ENCODE results near the gene TMEM176B.

TMEM176B gene

DNA sequence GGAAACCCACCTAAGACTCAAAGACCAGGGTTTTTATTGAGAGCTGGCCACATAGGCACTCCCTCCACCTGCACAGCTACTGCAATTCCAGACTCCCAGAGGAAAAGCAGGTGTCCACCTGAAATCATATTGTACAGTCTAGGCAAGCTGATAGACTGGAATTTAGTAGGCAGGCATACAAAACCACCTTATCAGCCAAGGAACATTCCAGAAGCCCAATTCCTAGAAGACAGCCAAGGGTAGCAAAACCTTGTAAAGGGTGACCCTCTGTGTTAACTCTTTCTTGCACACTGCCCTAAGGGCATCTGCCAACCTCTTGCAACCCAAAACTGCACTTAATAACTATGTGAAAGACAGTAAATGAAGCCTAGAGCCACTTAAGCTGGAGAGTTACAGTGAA lies 5.7 kb upstream of the TMEM176B start:
- H3K4me3 ChIP-seq (ENCODE audit: low read length), result no peak overlapping the region
- no peaks in the 10 kb centered on the region for H3K79me2 ChIP-seq (ENCODE audit: low read length)
- no peaks in the 10 kb centered on the region for H3K27me3 ChIP-seq (ENCODE audit: low read depth, low read length)
- no peak overlapping the region for H3K27ac ChIP-seq (ENCODE audit: low read length)
- H3K9me3 ChIP-seq (ENCODE audit: insufficient read depth, low read length), result peaks cover 8% of the 10 kb centered on the region; the same call in 1 of the 2 replicates
- no peak overlapping the region for H2AFZ ChIP-seq (ENCODE audit: low read depth, low read length)
- H3K9ac ChIP-seq (ENCODE audit: low read length), result no peak overlapping the region
- no peaks in the 10 kb centered on the region for H3K4me1 ChIP-seq (ENCODE audit: low read length)
- TF ChIP-seq, protein P1, sequence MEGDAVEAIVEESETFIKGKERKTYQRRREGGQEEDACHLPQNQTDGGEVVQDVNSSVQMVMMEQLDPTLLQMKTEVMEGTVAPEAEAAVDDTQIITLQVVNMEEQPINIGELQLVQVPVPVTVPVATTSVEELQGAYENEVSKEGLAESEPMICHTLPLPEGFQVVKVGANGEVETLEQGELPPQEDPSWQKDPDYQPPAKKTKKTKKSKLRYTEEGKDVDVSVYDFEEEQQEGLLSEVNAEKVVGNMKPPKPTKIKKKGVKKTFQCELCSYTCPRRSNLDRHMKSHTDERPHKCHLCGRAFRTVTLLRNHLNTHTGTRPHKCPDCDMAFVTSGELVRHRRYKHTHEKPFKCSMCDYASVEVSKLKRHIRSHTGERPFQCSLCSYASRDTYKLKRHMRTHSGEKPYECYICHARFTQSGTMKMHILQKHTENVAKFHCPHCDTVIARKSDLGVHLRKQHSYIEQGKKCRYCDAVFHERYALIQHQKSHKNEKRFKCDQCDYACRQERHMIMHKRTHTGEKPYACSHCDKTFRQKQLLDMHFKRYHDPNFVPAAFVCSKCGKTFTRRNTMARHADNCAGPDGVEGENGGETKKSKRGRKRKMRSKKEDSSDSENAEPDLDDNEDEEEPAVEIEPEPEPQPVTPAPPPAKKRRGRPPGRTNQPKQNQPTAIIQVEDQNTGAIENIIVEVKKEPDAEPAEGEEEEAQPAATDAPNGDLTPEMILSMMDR (IDR thresholded peaks at IDR 0.05; ENCODE audit: low read depth, low read length), result no peak
- no peak for TF ChIP-seq EZH2phosphoT487 (IDR thresholded peaks at IDR 0.05; ENCODE audit: low read depth)
- H4K20me1 ChIP-seq (ENCODE audit: insufficient read depth, low read length), result no peaks in the 10 kb centered on the region
- H3K4me2 ChIP-seq (ENCODE audit: low read length), result no peak overlapping the region
- no peaks in the 10 kb centered on the region for H3K36me3 ChIP-seq (replicated peaks; ENCODE audit: low read depth, low read length)

DNA sequence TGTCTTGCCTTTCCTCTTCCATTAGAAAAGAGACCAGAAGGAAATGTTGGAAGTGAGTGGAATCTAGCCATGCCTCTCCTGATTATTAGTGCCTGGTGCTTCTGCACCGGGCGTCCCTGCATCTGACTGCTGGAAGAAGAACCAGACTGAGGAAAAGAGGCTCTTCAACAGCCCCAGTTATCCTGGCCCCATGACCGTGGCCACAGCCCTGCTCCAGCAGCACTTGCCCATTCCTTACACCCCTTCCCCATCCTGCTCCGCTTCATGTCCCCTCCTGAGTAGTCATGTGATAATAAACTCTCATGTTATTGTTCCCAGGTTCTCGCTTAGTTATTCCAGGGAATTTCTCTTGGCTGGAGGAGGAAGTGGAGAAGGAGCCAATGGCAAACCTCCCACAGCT lies 4.6 kb upstream of the TMEM176B start:
- peaks cover 8% of the 10 kb centered on the region; the same call in 1 of the 2 replicates for H3K9me3 ChIP-seq (ENCODE audit: insufficient read depth, low read length)
- H3K36me3 ChIP-seq (replicated peaks; ENCODE audit: low read depth, low read length), result no peaks in the 10 kb centered on the region
- H2AFZ ChIP-seq (ENCODE audit: low read depth, low read length), result no peak overlapping the region
- H3K9ac ChIP-seq (ENCODE audit: low read length), result no peak overlapping the region
- no peaks in the 10 kb centered on the region for H3K79me2 ChIP-seq (ENCODE audit: low read length)
- H3K4me1 ChIP-seq (ENCODE audit: low read length), result no peaks in the 10 kb centered on the region
- TF ChIP-seq EZH2phosphoT487 (IDR thresholded peaks at IDR 0.05; ENCODE audit: low read depth), result no peak
- TF ChIP-seq, protein P1 (IDR thresholded peaks at IDR 0.05; ENCODE audit: low read depth, low read length), result no peak
- H3K27ac ChIP-seq (ENCODE audit: low read length), result no peak overlapping the region
- H4K20me1 ChIP-seq (ENCODE audit: insufficient read depth, low read length), result no peaks in the 10 kb centered on the region
- no peak overlapping the region for H3K4me3 ChIP-seq (ENCODE audit: low read length)
- H3K27me3 ChIP-seq (ENCODE audit: low read depth, low read length), result no peaks in the 10 kb centered on the region
- no peak overlapping the region for H3K4me2 ChIP-seq (ENCODE audit: low read length)

- no peaks in the 10 kb centered on the region for H4K20me1 ChIP-seq (ENCODE audit: insufficient read depth, low read length)
- no peak overlapping the region for H3K4me2 ChIP-seq (ENCODE audit: low read length)
- H3K4me1 ChIP-seq (ENCODE audit: low read length), result no peaks in the 10 kb centered on the region
- no peaks in the 10 kb centered on the region for H3K79me2 ChIP-seq (ENCODE audit: low read length)
- H3K27me3 ChIP-seq (ENCODE audit: low read depth, low read length), result no peaks in the 10 kb centered on the region
- H3K4me3 ChIP-seq (ENCODE audit: low read length), result no peak overlapping the region
- peak overlapping the region; percentile 51; the same call in 1 of the 2 replicates for H2AFZ ChIP-seq (ENCODE audit: low read depth, low read length)
- H3K9me3 ChIP-seq (ENCODE audit: insufficient read depth, low read length), result peaks cover 8% of the 10 kb centered on the region; the same call in 1 of the 2 replicates
- H3K36me3 ChIP-seq (replicated peaks; ENCODE audit: low read depth, low read length), result no peaks in the 10 kb centered on the region
- no peak for TF ChIP-seq EZH2phosphoT487 (IDR thresholded peaks at IDR 0.05; ENCODE audit: low read depth)
- TF ChIP-seq, protein P1 (IDR thresholded peaks at IDR 0.05; ENCODE audit: low read depth, low read length), result no peak
- H3K9ac ChIP-seq (ENCODE audit: low read length), result no peak overlapping the region
- no peak overlapping the region for H3K27ac ChIP-seq (ENCODE audit: low read length)
Observed at GRCh38 chr7:150803161-150803860, 3.1 kb upstream of the TMEM176B start.

DNA sequence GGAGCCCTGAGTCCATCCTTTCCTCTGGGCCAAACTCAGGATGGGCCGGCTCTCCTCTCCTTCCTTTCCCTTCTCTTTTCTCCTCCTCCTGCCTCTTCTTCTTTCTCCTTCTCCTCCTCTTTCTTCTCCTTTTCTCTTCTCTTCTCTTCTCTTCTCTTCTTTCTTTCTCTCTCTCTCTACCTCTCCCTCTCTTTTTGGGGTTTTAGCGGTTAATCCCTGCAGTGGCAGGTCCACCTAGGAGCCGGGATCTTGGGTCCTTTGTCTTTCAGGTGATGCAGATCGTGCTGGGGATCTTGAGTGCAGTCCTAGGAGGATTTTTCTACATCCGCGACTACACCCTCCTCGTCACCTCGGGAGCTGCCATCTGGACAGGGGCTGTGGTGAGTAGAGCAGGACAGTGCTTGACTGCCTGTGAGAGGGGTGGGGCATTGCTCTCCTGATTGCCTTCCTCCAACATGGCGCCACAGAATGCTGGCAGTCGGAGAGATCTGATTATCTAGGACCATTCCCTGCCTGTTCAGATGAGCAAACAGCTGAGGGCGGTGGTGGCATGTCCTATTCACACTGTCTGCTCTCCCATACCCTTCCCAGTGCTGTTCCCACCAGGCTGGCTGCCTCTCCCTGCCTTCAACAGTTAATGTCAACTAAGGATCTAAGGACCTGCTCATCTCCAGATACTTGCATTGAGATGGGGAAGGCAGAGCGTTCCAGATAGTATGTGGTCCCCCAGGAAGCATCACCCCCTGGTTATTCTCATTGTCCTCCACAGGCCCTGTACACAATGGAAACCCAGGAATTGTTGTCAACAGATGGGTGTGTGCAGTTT lies 2.0 kb upstream of the TMEM176B start:
- TF ChIP-seq EZH2phosphoT487 (IDR thresholded peaks at IDR 0.05; ENCODE audit: low read depth), result no peak
- TF ChIP-seq, protein P1 (IDR thresholded peaks at IDR 0.05; ENCODE audit: low read depth, low read length), result no peak
- H3K4me3 ChIP-seq (ENCODE audit: low read length), result no peak overlapping the region

More for the DNA sequence above, 2.0 kb upstream of the TMEM176B start:
- no peaks in the 10 kb centered on the region for H3K36me3 ChIP-seq (replicated peaks; ENCODE audit: low read depth, low read length)
- H3K9me3 ChIP-seq (ENCODE audit: insufficient read depth, low read length), result peaks cover 8% of the 10 kb centered on the region; the same call in 1 of the 2 replicates
- H3K79me2 ChIP-seq (ENCODE audit: low read length), result no peaks in the 10 kb centered on the region
- H2AFZ ChIP-seq (ENCODE audit: low read depth, low read length), result no peak overlapping the region
- H3K4me2 ChIP-seq (ENCODE audit: low read length), result no peak overlapping the region
- H3K9ac ChIP-seq (ENCODE audit: low read length), result no peak overlapping the region
- no peaks in the 10 kb centered on the region for H3K4me1 ChIP-seq (ENCODE audit: low read length)
- no peaks in the 10 kb centered on the region for H3K27me3 ChIP-seq (ENCODE audit: low read depth, low read length)
- H3K27ac ChIP-seq (ENCODE audit: low read length), result no peak overlapping the region
- H4K20me1 ChIP-seq (ENCODE audit: insufficient read depth, low read length), result no peaks in the 10 kb centered on the region
